BE2C (cell line): Measurements from ENCODE around the gene ABCB11. TPM values are rescaled to one million over a fixed set of nuclear protein-coding genes. Genes with fewer than 3 reads are reported as not detected.

Experiments
- DNase-seq: peaks from one replicate; pipeline ENCODE4 v3.0.0-alpha.2; 2020
- H3K27me3 ChIP-seq: fragments of 250-450 bp; sonication (Bioruptor Pico); 2 replicates; pipeline ENCODE4 v1.5.1; 2020; ENCODE audit warnings: mild to moderate bottlenecking
- H3K36me3 ChIP-seq: fragments of 250-450 bp; sonication (Bioruptor Pico); 2 replicates; pipeline ENCODE4 v1.5.1; 2020; ENCODE audit warnings: mild to moderate bottlenecking
- H3K4me1 ChIP-seq: fragments of 250-450 bp; sonication (Bioruptor Pico); 2 replicates; pipeline ENCODE4 v1.5.1; 2020
- H3K4me3 ChIP-seq: 2 replicates; pipeline ENCODE4 v1.5.1; 2011; ENCODE audit warnings: low read depth, low read length
- H3K9me3 ChIP-seq: fragments of 250-450 bp; sonication (Bioruptor Pico); 2 replicates; pipeline ENCODE4 v1.5.1; 2020
- polyA plus RNA-seq: library from polyadenylated mRNA; unstranded; fragments of >200 nt; gene quantifications from one replicate; pipeline ENCODE4 v1.2.1, GENCODE V29; 2012; ENCODE audit warnings: low read depth, missing spikeins; ENCODE audit not compliant: insufficient read length, insufficient read depth
- TF ChIP-seq, protein P1 (sequence below): IDR thresholded peaks from 2 replicates; pipeline ENCODE4 v1.5.1; 2012; ENCODE audit warnings: mild to moderate bottlenecking, low read depth, low read length

Gene ABCB11
- polyA plus RNA-seq = not detected

DNA sequence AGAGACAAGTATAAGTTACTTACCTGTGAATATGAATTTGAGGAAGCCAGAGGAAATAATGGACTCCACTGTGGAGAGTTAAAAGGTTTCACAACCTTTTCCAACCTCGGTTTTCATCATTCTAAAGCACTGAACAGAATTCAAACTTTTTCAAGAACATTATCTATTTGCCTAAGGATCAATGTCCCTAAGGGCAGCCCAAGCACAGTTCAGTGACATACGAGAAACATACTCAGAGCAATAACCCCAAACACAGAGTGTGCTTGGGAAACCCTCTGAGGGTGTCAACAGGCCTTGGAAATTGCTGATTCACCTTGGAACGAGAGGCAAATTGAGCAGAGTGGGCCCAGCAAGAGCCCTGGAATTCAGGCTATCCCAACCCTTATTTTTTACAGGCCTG lies at the start of gene ABCB11:
Gene ABCB11, minus strand, starts transcription at position 123 of the 400 bp plus-strand sequence. CDS start 13,199 bp downstream, outside the sequence.
- TF ChIP-seq, protein P1, sequence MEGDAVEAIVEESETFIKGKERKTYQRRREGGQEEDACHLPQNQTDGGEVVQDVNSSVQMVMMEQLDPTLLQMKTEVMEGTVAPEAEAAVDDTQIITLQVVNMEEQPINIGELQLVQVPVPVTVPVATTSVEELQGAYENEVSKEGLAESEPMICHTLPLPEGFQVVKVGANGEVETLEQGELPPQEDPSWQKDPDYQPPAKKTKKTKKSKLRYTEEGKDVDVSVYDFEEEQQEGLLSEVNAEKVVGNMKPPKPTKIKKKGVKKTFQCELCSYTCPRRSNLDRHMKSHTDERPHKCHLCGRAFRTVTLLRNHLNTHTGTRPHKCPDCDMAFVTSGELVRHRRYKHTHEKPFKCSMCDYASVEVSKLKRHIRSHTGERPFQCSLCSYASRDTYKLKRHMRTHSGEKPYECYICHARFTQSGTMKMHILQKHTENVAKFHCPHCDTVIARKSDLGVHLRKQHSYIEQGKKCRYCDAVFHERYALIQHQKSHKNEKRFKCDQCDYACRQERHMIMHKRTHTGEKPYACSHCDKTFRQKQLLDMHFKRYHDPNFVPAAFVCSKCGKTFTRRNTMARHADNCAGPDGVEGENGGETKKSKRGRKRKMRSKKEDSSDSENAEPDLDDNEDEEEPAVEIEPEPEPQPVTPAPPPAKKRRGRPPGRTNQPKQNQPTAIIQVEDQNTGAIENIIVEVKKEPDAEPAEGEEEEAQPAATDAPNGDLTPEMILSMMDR = no peak
- H3K4me1 ChIP-seq = no peaks in the 10 kb centered on the region
- no peaks in the 10 kb centered on the region for H3K9me3 ChIP-seq
- H3K36me3 ChIP-seq = no peaks in the 10 kb centered on the region
- no peak for DNase-seq
- H3K27me3 ChIP-seq = no peaks in the 10 kb centered on the region
- no peak within 1 kb of the TSS for H3K4me3 ChIP-seq

DNA sequence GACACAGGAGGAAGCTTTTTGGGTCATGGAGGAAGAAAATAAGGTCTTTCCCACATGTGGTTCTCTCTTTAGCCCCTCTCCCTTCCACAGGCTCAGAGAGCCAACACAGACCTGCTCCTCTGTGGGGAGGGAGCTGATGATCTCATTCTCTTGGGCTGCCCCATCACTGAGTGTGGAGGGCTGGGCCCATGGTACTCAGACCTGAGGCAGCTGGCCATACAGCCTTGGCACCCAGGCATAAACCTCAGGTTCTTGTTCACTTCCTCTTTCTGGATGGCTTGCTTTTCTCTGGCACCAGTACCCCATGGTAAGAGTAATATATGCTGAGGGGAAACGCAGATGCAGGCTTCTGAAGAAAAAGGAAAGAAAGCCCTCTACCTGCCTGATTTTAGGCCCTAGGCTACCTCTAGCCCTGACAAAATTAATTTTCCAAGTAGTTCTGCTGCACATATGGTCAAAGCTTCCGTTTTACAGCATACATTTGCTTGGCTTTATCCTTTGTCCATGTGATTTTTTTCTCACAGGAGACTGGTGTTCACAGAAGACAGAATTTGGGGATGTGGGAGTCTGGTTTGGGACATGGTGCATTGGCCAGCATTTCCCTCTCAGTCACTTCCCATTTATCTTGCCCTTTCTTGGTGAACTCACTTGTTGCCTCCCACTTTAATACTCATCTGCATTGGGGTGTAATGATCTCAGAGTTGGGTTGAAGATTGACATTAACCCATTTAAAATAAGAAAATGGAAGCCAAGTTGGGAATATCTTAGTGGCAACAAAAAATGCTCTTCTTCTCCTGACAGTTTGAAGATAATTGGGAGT lies 49.3 kb upstream of the ABCB11 start:
- no peaks in the 10 kb centered on the region for H3K9me3 ChIP-seq
- H3K4me3 ChIP-seq = no peak overlapping the region
- no peaks in the 10 kb centered on the region for H3K4me1 ChIP-seq
- no peaks in the 10 kb centered on the region for H3K27me3 ChIP-seq
- no peaks in the 10 kb centered on the region for H3K36me3 ChIP-seq
- TF ChIP-seq, protein P1 = no peak
- DNase-seq = no peak

GRCh38 chr2:169077674-169078240 lies 46.6 kb upstream of the ABCB11 start:
- no peaks in the 10 kb centered on the region for H3K9me3 ChIP-seq
- H3K4me1 ChIP-seq = no peaks in the 10 kb centered on the region
- H3K4me3 ChIP-seq = no peak overlapping the region
- TF ChIP-seq, protein P1 = no peak
- H3K27me3 ChIP-seq = no peaks in the 10 kb centered on the region
- no peak for DNase-seq
- H3K36me3 ChIP-seq = no peaks in the 10 kb centered on the region

DNA sequence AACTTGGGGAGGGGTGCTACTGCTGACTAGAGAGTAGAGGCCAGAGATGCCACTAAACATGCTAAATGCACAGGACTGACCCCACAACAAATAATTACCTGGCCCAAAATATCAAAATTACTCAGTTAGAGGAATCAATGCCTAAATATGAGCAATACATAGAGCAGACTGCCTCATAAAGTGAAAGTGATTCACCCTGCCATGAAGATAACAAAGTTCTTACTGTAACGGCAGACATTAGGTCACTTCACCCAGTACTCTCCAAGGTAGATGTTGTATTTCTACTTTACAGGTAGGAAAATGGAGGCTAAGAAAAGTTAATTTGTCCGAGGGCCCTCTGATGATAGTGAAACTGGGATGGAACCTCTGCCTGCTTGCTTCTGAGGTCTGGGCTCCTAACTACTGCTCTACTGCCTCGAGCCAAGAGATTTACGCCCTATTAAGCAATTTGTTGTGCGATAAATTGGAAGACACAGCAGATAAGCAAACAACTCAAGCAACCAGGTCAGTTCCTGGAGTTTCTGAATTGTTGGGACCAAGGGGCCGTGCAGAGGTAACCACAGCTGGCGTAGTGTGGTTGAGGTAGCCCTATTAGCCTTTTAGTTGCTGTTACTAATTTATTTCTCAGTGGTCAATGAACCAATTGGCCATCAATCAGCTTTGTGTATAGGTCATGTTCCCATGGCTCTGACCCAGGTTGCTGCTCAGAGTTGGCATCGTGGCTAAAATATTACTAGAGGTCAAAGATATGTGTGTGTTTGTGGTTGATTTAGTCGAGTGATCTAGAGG lies 43.0 kb upstream of the ABCB11 start:
- no peak for DNase-seq
- H3K4me1 ChIP-seq = no peaks in the 10 kb centered on the region

DNA sequence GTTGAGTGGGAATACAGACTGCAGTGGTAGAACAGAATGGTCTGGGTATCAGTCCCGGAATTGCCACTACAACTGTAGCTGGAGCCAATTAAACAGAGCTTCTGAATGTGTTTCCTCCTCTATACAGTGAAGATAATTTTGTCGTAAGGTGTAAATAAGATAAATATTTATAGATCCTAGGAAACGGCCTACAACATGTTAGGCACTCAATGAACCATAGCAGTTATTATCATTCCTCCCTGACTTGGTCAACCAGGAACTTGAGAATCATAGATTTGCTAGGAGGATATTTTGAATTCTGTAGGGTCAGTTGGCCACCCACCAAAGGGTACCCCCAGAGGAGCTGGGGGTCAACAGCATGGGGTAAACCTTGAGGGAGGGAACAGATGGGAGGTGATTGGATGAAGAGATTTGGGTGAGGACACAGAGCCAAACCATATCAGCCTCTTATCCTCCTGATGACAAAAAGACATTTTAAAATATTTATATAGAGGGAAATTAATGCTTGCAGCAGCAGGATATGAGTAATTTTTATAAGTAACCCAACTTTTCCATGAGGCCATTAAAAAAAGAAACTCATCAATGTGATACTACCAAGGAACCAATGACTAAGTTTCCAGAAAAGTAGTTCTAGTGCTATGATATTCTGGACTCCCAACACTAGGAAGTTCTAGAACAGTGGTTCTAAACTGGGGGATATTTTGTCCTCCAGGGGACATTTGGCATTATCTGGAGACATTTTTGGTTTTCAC lies 42.3 kb upstream of the ABCB11 start:
- TF ChIP-seq, protein P1 = no peak
- DNase-seq = no peak
- H3K9me3 ChIP-seq = no peaks in the 10 kb centered on the region
- H3K4me3 ChIP-seq = no peak overlapping the region
- no peaks in the 10 kb centered on the region for H3K27me3 ChIP-seq
- no peaks in the 10 kb centered on the region for H3K4me1 ChIP-seq
- no peaks in the 10 kb centered on the region for H3K36me3 ChIP-seq

More for the DNA sequence above, 43.0 kb upstream of the ABCB11 start:
- H3K9me3 ChIP-seq = no peaks in the 10 kb centered on the region
- no peaks in the 10 kb centered on the region for H3K27me3 ChIP-seq
- no peaks in the 10 kb centered on the region for H3K36me3 ChIP-seq
- TF ChIP-seq, protein P1 = no peak
- no peak overlapping the region for H3K4me3 ChIP-seq
